Vagina (tissue), 2 donors: ENCODE data around the gene FRMPD1. TPM values are rescaled to one million over a fixed set of nuclear protein-coding genes. Genes with fewer than 3 reads are reported as not detected.

Experiments used
- DNase-seq, 2 donors: peaks; one replicate each; pipeline ENCODE4 v3.0.0-alpha.2; 2017; ENCODE audit errors: extremely low spot score in 2 of 2
- H3K27ac ChIP-seq: fragments of 200-600 bp; sonication (generic); one replicate; pipeline ENCODE4 v1.5.1; 2019
- H3K27me3 ChIP-seq: fragments of 200-600 bp; sonication (generic); one replicate; pipeline ENCODE4 v1.5.1; 2019
- H3K36me3 ChIP-seq, 2 donors: fragments of 200-600 bp; sonication (generic); one replicate each; pipeline ENCODE4 v1.5.1; 2017 to 2019
- H3K4me1 ChIP-seq: fragments of 200-600 bp; sonication (generic); one replicate; pipeline ENCODE4 v1.5.1; 2019
- H3K4me3 ChIP-seq, 2 donors: fragments of 200-600 bp; sonication (generic); 1 replicate in 1 of 2; 2 replicates in 1 of 2; pipeline ENCODE4 v1.5.1; 2016 to 2019
- H3K9me3 ChIP-seq: fragments of 200-600 bp; sonication (generic); one replicate; pipeline ENCODE4 v1.5.1; 2019
- CTCF ChIP-seq, 3 experiments: fragments of 450-650 bp in 2 of 3; fragments of 200-600 bp in 1 of 3; sonication (generic) in 1 of 3; IDR thresholded peaks; one replicate each; pipeline ENCODE4 v1.5.1; 2017 to 2019; ENCODE audit warnings: antibody characterized with exemption in 3 of 3, mild to moderate bottlenecking in 2 of 3, moderate library complexity in 2 of 3
- POLR2A ChIP-seq, 2 donors: fragments of 450-650 bp; IDR thresholded peaks; one replicate each; pipeline ENCODE4 v1.6.1; 2017; ENCODE audit warnings: antibody characterized with exemption in 2 of 2, mild to moderate bottlenecking in 2 of 2, moderate library complexity in 2 of 2
- POLR2AphosphoS5 ChIP-seq, 2 donors: sonication (generic); formaldehyde crosslinking; IDR thresholded peaks; one replicate each; pipeline ENCODE4 v1.9.0; 2017; ENCODE audit warnings: antibody characterized with exemption in 2 of 2, mild to moderate bottlenecking in 2 of 2, low read depth in 1 of 2; ENCODE audit not compliant: insufficient read depth in 1 of 2
- intact Hi-C: fragments of 100-400 bp; cut with DNase I; formaldehyde crosslinking; loops from one replicate; pipeline ENCODE4 v1.15.1; 2023
- total RNA-seq: library from RNA; depleted of rRNA; stranded (reverse); fragments of >200 nt; gene quantifications from one replicate; pipeline ENCODE4 v1.2.3, GENCODE V29; 2016

Gene FRMPD1
- total RNA-seq, 1 donor from 2014 or later, result 0.98 TPM

GRCh38 chr9:37769306-37769705 lies 118.6 kb downstream of the FRMPD1 start:
- intact Hi-C loops, result no loop called here
- no peak for TF ChIP-seq CTCF (IDR thresholded peaks at IDR 0.05)
- TF ChIP-seq POLR2A (IDR thresholded peaks at IDR 0.05), result no peak
- H3K36me3 ChIP-seq, result peaks cover 0 to 28% of the 10 kb centered on the region in 2 donors
- H3K27me3 ChIP-seq, result no peaks in the 10 kb centered on the region
- H3K4me1 ChIP-seq, result no peaks in the 10 kb centered on the region
- no peaks in the 10 kb centered on the region for H3K9me3 ChIP-seq
- H3K4me3 ChIP-seq, result no peak overlapping the region
- DNase-seq, result no peak
- H3K27ac ChIP-seq, result no peak overlapping the region

- Histone ChIP-seq H3K4me3 (no peak overlapping the region), H3K27me3 (no peaks in the 10 kb centered on the region), H3K9me3 (no peaks in the 10 kb centered on the region), H3K27ac (no peak overlapping the region), H3K36me3 (peaks cover 0 to 28% of the 10 kb centered on the region in 2 donors), H3K4me1 (no peaks in the 10 kb centered on the region)
- DNase-seq, result no peak
- TF ChIP-seq POLR2AphosphoS5 (IDR thresholded peaks at IDR 0.05; ENCODE audit: insufficient read depth in 1 of 2, low read depth in 1 of 2), result no peak
- TF ChIP-seq CTCF (IDR thresholded peaks at IDR 0.05), result no peak
- no peak for TF ChIP-seq POLR2A (IDR thresholded peaks at IDR 0.05)
- intact Hi-C loops, result no loop called here
Observed at GRCh38 chr9:37769995-37770394, 119.2 kb downstream of the FRMPD1 start.

GRCh38 chr9:37775216-37775919 lies 124.6 kb downstream of the FRMPD1 start:
- Histone ChIP-seq H3K27ac (no peak overlapping the region), H3K9me3 (no peaks in the 10 kb centered on the region), H3K4me3 (no peak overlapping the region), H3K27me3 (no peaks in the 10 kb centered on the region), H3K4me1 (no peaks in the 10 kb centered on the region), H3K36me3 (peaks cover 5 to 49% of the 10 kb centered on the region in 2 donors)
- DNase-seq, result no peak
- intact Hi-C loops, result no loop called here
- TF ChIP-seq POLR2AphosphoS5 (IDR thresholded peaks at IDR 0.05; ENCODE audit: insufficient read depth in 1 of 2, low read depth in 1 of 2), result no peak
- no peak for TF ChIP-seq CTCF (IDR thresholded peaks at IDR 0.05)
- no peak for TF ChIP-seq POLR2A (IDR thresholded peaks at IDR 0.05)

DNA sequence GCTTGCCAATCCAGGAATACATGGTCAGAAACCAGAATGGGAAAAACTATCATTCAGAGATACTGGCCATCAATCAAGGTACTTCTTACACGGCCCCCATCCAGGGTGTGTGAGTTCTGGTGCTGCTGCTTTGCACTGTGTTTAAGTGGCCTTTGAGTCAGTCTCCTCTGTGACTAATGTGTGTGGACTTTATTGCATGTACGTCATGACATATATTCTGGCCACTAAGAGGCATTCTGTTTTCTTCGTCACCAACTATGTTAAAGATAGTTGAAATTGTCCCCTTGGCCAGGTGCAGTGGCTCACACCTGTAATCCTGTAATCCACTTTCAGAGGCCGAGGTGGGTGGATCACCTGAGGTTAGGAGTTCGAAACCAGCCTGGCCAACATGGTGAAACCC lies 125.6 kb downstream of the FRMPD1 start:
- H3K27ac ChIP-seq, result no peak overlapping the region
- no peaks in the 10 kb centered on the region for H3K27me3 ChIP-seq
- no peak for DNase-seq
- H3K4me1 ChIP-seq, result no peaks in the 10 kb centered on the region
- no peak for TF ChIP-seq POLR2AphosphoS5 (IDR thresholded peaks at IDR 0.05; ENCODE audit: insufficient read depth in 1 of 2, low read depth in 1 of 2)
- TF ChIP-seq POLR2A (IDR thresholded peaks at IDR 0.05), result no peak
- TF ChIP-seq CTCF (IDR thresholded peaks at IDR 0.05), result no peak
- intact Hi-C loops, result no loop called here
- H3K4me3 ChIP-seq, result no peak overlapping the region
- H3K9me3 ChIP-seq, result no peaks in the 10 kb centered on the region
- peaks cover 5 to 59% of the 10 kb centered on the region in 2 donors for H3K36me3 ChIP-seq

DNA sequence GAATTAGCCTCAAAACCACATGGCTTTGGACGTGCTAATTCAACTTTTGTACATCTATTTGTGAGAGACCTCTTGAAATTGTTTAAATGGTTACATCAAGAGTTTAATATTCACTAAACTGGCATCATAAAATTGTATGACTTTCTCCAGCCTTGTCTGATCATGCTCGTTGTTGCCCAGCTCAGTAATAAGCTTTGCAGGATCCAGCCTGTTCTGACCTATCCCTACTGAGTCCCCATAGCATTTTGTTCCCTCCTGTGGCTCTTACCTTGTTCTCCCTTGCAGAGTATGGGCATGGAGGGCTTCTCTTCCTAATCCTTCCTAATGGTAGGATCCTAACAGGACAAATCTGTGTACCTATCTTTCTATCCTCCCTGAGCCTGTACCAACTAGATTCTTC lies 127.8 kb downstream of the FRMPD1 start:
- no peak for DNase-seq
- intact Hi-C loops, result no loop called here
- H3K36me3 ChIP-seq, result peaks cover 5 to 61% of the 10 kb centered on the region in 2 donors
- H3K27ac ChIP-seq, result no peak overlapping the region
- TF ChIP-seq POLR2AphosphoS5 (IDR thresholded peaks at IDR 0.05; ENCODE audit: insufficient read depth in 1 of 2, low read depth in 1 of 2) (no peak), CTCF (IDR thresholded peaks at IDR 0.05) (no peak), POLR2A (IDR thresholded peaks at IDR 0.05) (no peak)
- H3K9me3 ChIP-seq, result no peaks in the 10 kb centered on the region
- peaks cover 11% of the 10 kb centered on the region for H3K4me1 ChIP-seq
- H3K27me3 ChIP-seq, result no peaks in the 10 kb centered on the region
- H3K4me3 ChIP-seq, result no peak overlapping the region
